HEK293 (cell line): Measurements from ENCODE around the gene FYB2.

Source experiments
- KLF9 ChIP-seq: fragments of 450-650 bp; formaldehyde crosslinking; IDR thresholded peaks from 2 replicates; pipeline ENCODE4 v1.5.1; 2016; ENCODE audit warnings: missing biosample characterization, missing genetic modification characterization, low read depth
- SCRT1 ChIP-seq: fragments of 450-650 bp; formaldehyde crosslinking; IDR thresholded peaks from 2 replicates; pipeline ENCODE4 v1.5.1; 2016; ENCODE audit warnings: missing biosample characterization, missing genetic modification characterization, borderline replicate concordance
- ZNF645 ChIP-seq: fragments of 450-650 bp; formaldehyde crosslinking; IDR thresholded peaks from 2 replicates; pipeline ENCODE4; 2016; ENCODE audit warnings: missing biosample characterization, missing genetic modification characterization
- ZNF654 ChIP-seq: fragments of 450-650 bp; formaldehyde crosslinking; IDR thresholded peaks from 2 replicates; pipeline ENCODE4 v1.5.1; 2016; ENCODE audit warnings: low read depth, missing biosample characterization, missing genetic modification characterization
- ZNF777 ChIP-seq: fragments of 450-650 bp; formaldehyde crosslinking; IDR thresholded peaks from 2 replicates; pipeline ENCODE4 v1.5.1; 2017; ENCODE audit warnings: missing biosample characterization, missing genetic modification characterization, borderline replicate concordance

FYB2 gene

GRCh38 chr1:56670350-56670749, 148.9 kb downstream of the FYB2 start (continued):
- TF ChIP-seq ZNF645 (tag by site-specific recombination), result no peak
- no peak for TF ChIP-seq ZNF777 (tag by site-specific recombination)
- TF ChIP-seq KLF9 (tag by site-specific recombination), result no peak
- TF ChIP-seq ZNF654 (tag by site-specific recombination), result no peak
- TF ChIP-seq SCRT1 (tag by site-specific recombination), result no peak
